Parathyroid adenoma (tissue), 2 donors: ENCODE results near the gene ERC1.
"Not testable (repeated sequence)": the region's sequence is repeated elsewhere in the genome, so short reads cannot be mapped to it uniquely, and the experiment has no call there.

Experiments
- H2AFZ ChIP-seq: fragments of 300-600 bp; sonication (generic); one replicate; pipeline ENCODE4 v1.7.0; 2017; ENCODE audit warnings: antibody characterized with exemption, mild to moderate bottlenecking
- H3K27ac ChIP-seq: fragments of 300-600 bp; sonication (generic); one replicate; pipeline ENCODE4 v1.7.0; 2017
- H3K27me3 ChIP-seq: fragments of 300-600 bp; sonication (generic); one replicate; pipeline ENCODE4 v1.7.0; 2017; ENCODE audit warnings: low read length; ENCODE audit not compliant: control insufficient read depth, insufficient read depth
- H3K36me3 ChIP-seq: fragments of 300-600 bp; sonication (generic); one replicate; pipeline ENCODE4 v1.7.0; 2017; ENCODE audit warnings: low read length; ENCODE audit not compliant: control insufficient read depth, insufficient read depth
- H3K4me1 ChIP-seq: fragments of 300-600 bp; sonication (generic); one replicate; pipeline ENCODE4 v1.7.0; 2017; ENCODE audit warnings: control low read depth
- H3K4me2 ChIP-seq: fragments of 300-600 bp; sonication (generic); one replicate; pipeline ENCODE4 v1.7.0; 2017; ENCODE audit warnings: low read length
- H3K4me3 ChIP-seq: fragments of 300-600 bp; sonication (generic); one replicate; pipeline ENCODE4 v1.7.0; 2017; ENCODE audit warnings: low read depth, low read length
- H3K79me2 ChIP-seq: fragments of 300-600 bp; sonication (generic); one replicate; pipeline ENCODE4 v1.7.0; 2017; ENCODE audit warnings: control low read depth
- H3K9ac ChIP-seq: fragments of 300-600 bp; sonication (generic); one replicate; pipeline ENCODE4 v1.7.0; 2017; ENCODE audit warnings: mild to moderate bottlenecking
- H3K9me3 ChIP-seq: fragments of 300-600 bp; sonication (generic); one replicate; pipeline ENCODE4 v1.7.0; 2017; ENCODE audit warnings: low read length; ENCODE audit not compliant: control insufficient read depth
- TF ChIP-seq, protein P1 (sequence below): fragments of 300-600 bp; sonication (generic); IDR thresholded peaks from one replicate; pipeline ENCODE4 v1.7.0; 2017; ENCODE audit warnings: antibody characterized with exemption, mild to moderate bottlenecking
- donor health status: primary hyperparathyroidism.

The ERC1 gene

DNA sequence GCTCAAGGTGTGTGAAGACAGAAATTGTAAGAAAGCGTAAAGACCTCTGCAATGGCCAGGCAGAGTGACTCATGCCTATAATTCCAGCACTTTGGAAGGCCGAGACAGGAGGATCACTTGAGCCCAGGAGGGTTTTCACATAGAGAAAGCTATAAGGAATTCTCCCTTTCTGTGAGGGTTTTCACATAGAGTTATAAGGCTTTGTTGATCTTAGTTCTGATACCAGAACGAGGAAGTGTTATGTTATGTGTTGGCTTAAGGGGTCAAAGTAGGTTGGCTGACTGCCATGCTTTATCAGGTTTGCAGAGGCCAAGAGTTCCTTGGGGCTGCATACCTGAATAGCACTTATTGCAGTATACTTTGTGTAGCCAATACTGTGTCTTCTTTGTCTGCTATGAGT is 139.1 kb downstream of the ERC1 start:
- TF ChIP-seq, protein P1, sequence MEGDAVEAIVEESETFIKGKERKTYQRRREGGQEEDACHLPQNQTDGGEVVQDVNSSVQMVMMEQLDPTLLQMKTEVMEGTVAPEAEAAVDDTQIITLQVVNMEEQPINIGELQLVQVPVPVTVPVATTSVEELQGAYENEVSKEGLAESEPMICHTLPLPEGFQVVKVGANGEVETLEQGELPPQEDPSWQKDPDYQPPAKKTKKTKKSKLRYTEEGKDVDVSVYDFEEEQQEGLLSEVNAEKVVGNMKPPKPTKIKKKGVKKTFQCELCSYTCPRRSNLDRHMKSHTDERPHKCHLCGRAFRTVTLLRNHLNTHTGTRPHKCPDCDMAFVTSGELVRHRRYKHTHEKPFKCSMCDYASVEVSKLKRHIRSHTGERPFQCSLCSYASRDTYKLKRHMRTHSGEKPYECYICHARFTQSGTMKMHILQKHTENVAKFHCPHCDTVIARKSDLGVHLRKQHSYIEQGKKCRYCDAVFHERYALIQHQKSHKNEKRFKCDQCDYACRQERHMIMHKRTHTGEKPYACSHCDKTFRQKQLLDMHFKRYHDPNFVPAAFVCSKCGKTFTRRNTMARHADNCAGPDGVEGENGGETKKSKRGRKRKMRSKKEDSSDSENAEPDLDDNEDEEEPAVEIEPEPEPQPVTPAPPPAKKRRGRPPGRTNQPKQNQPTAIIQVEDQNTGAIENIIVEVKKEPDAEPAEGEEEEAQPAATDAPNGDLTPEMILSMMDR = no peak

DNA sequence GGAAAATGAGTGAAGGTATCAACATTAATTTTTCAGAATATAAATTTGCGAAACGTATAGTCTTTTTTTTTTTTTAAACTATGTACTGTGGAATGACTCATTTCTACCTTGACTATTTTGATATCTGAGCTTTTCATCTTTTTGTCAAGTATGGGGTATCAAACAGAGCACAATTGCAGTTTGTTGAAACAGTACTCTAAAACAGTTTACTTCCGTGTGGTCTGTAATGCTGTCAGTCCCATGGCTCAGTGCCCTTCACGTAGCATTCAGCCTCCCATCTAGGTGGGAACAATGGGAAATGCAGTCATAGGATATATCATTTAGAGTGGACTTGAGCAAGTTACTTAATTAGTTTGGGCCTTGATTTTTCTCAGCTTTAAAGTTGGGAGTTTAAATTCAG is 139.5 kb downstream of the ERC1 start:
- Histone ChIP-seq H3K27me3 (no peaks in the 10 kb centered on the region), H3K27ac (no peak overlapping the region), H3K9ac (no peak overlapping the region), H3K79me2 (no peaks in the 10 kb centered on the region), H3K4me2 (no peak overlapping the region), H3K9me3 (no peaks in the 10 kb centered on the region), H3K4me1 (peaks cover 11% of the 10 kb centered on the region), H2AFZ (no peak overlapping the region), H3K36me3 (no peaks in the 10 kb centered on the region), H3K4me3 (no peak overlapping the region)
- TF ChIP-seq, protein P1 = no peak

More for the DNA sequence above, 139.1 kb downstream of the ERC1 start:
- H3K36me3 ChIP-seq = no peaks in the 10 kb centered on the region
- no peak overlapping the region for H3K9ac ChIP-seq
- H3K4me2 ChIP-seq = no peak overlapping the region
- H3K27ac ChIP-seq = no peak overlapping the region
- H3K79me2 ChIP-seq = no peaks in the 10 kb centered on the region
- H3K9me3 ChIP-seq = no peaks in the 10 kb centered on the region
- H3K4me1 ChIP-seq = peaks cover 11% of the 10 kb centered on the region
- H3K4me3 ChIP-seq = no peak overlapping the region
- H2AFZ ChIP-seq = no peak overlapping the region
- H3K27me3 ChIP-seq = no peaks in the 10 kb centered on the region

DNA sequence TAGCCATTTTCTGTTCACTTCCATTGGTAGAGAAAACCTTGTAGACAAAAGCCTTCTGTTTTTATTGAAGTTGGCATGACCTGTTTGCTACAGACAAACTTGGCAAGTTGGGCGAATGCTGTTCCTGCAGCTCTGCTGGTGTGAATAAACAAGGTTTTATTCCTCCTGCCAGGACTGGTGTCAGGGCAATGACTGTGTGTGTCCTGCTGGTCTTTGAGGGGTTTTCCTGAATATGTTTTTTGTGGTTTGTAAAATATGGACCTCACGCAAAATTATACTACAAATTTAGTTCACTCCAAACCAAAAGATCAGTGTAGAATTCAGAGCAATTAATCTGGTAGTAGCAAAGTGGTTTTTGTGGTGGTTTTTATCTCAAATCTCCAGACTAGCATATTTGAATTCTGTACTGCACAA is 140.8 kb downstream of the ERC1 start:
- no peaks in the 10 kb centered on the region for H3K9me3 ChIP-seq
- H3K4me3 ChIP-seq = no peak overlapping the region
- H3K4me2 ChIP-seq = no peak overlapping the region
- no peak overlapping the region for H3K9ac ChIP-seq
- no peaks in the 10 kb centered on the region for H3K79me2 ChIP-seq
- H3K27ac ChIP-seq = peak overlapping the region; percentile 24
- H3K36me3 ChIP-seq = no peaks in the 10 kb centered on the region
- H3K4me1 ChIP-seq = peaks cover 11% of the 10 kb centered on the region
- no peaks in the 10 kb centered on the region for H3K27me3 ChIP-seq
- H2AFZ ChIP-seq = no peak overlapping the region
- TF ChIP-seq, protein P1 = no peak

DNA sequence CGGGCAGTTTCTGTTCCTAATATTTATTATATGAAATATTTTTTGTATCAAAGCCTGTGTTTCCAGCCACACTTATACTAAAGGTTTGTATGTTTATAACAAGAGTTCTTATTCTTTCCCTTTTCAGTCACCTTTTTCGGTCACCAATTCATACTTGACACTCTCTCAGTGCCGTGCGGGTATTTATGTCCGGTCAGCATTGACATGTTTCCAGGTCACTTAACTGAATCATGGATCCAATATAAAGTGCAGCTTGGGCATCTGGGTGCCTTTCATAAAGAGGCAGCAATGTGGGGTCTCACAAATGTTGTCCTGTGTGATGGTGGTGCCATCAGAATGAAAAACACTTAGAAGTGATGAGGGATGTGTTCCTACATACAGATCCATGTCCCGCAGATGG is 141.3 kb downstream of the ERC1 start:
- Histone ChIP-seq H2AFZ (no peak overlapping the region), H3K4me3 (no peak overlapping the region), H3K79me2 (no peaks in the 10 kb centered on the region), H3K9ac (no peak overlapping the region), H3K36me3 (no peaks in the 10 kb centered on the region), H3K27ac (peak overlapping the region; percentile 24), H3K9me3 (no peaks in the 10 kb centered on the region), H3K4me2 (no peak overlapping the region), H3K4me1 (peaks cover 11% of the 10 kb centered on the region), H3K27me3 (no peaks in the 10 kb centered on the region)
- TF ChIP-seq, protein P1 = no peak

DNA sequence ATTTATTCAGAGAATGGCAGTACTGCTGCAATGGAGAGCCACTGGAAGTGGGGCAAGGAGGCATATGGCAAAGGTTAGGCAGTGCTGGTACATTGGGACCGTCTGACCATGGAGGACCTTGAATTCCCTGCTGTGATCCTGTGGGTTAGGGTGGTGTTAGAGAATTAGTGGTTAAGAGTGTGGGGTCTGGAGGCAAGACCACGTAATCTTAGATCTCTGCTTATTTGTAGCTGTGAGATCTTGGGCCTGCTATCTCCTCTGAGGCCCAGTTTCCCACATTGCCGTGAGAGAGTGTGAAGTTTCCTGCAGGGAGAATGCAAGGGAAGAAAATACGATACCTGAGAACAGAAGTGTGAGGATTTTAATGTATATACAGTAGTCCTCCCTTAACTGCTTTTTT is 147.7 kb downstream of the ERC1 start:
- H3K9ac ChIP-seq = no peak overlapping the region
- H3K27ac ChIP-seq = no peak overlapping the region
- no peak overlapping the region for H2AFZ ChIP-seq
- no peaks in the 10 kb centered on the region for H3K27me3 ChIP-seq
- H3K9me3 ChIP-seq = no peaks in the 10 kb centered on the region
- H3K4me2 ChIP-seq = no peak overlapping the region
- no peaks in the 10 kb centered on the region for H3K79me2 ChIP-seq
- H3K4me1 ChIP-seq = no peaks in the 10 kb centered on the region
- TF ChIP-seq, protein P1 = no peak
- no peaks in the 10 kb centered on the region for H3K36me3 ChIP-seq
- H3K4me3 ChIP-seq = no peak overlapping the region

DNA sequence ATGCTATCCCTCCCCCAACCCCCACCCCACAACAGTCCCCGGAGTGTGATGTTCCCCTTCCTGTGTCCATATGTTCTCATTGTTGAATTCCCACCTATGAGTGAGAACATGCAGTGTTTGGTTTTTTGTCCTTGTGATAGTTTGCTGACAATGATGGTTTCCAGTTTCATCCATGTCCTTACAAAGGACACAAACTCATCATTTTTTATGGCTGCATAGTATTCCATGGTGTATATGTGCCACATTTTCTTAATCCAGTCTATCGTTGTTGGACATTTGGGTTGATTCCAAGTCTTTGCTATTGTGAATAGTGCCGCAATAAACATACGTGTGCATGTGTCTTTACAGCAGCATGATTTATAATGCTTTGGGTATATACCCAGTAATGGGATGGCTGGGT is 155.7 kb downstream of the ERC1 start:
- H3K36me3 ChIP-seq = not testable (repeated sequence)

More for the DNA sequence above, 155.7 kb downstream of the ERC1 start:
- not testable (repeated sequence) for H3K9ac ChIP-seq, H2AFZ ChIP-seq, H3K27ac ChIP-seq, H3K27me3 ChIP-seq, H3K9me3 ChIP-seq, H3K4me3 ChIP-seq, H3K79me2 ChIP-seq, H3K4me1 ChIP-seq, H3K4me2 ChIP-seq
